BLaER1 (cell line): Measurements from ENCODE around the gene TSEN34.
A peak's percentile ranks its signal among the peaks of the same experiment; 100 is the strongest.

Experiments
- H3K27ac ChIP-seq: shearing (Covaris generic); formaldehyde crosslinking; 2 replicates; pipeline ENCODE4 v1.8.1; 2022
- H3K27me3 ChIP-seq: shearing (Covaris generic); formaldehyde crosslinking; 2 replicates; pipeline ENCODE4 v1.8.1; 2022
- H3K36me3 ChIP-seq: shearing (Covaris generic); formaldehyde crosslinking; 2 replicates; pipeline ENCODE4 v1.8.1; 2022
- H3K4me1 ChIP-seq: shearing (Covaris generic); formaldehyde crosslinking; 2 replicates; pipeline ENCODE4 v1.8.1; 2022
- H3K4me2 ChIP-seq: shearing (Covaris generic); formaldehyde crosslinking; 2 replicates; pipeline ENCODE4 v1.8.1; 2022
- H3K4me3 ChIP-seq: shearing (Covaris generic); formaldehyde crosslinking; 2 replicates; pipeline ENCODE4 v1.8.1; 2022
- H3K9ac ChIP-seq: shearing (Covaris generic); formaldehyde crosslinking; 2 replicates; pipeline ENCODE4 v1.8.1; 2022
- H3K9me3 ChIP-seq: shearing (Covaris generic); formaldehyde crosslinking; 2 replicates; pipeline ENCODE4 v1.8.1; 2022
- H4K20me1 ChIP-seq: shearing (Covaris generic); formaldehyde crosslinking; 2 replicates; pipeline ENCODE4 v1.8.1; 2022
- Cebpa-rat ChIP-seq: shearing (Covaris generic); IDR thresholded peaks from 2 replicates; pipeline ENCODE4 v1.8.1; 2022

TSEN34 gene

GRCh38 chr19:54152878-54153524 lies 38.1 kb upstream of the TSEN34 start:
- Histone ChIP-seq H3K4me3 (no peak overlapping the region), H3K9ac (no peak overlapping the region), H3K36me3 (peaks cover 100% of the 10 kb centered on the region), H3K4me1 (peaks cover 9% of the 10 kb centered on the region), H3K4me2 (no peak overlapping the region), H4K20me1 (peaks cover 89% of the 10 kb centered on the region), H3K27me3 (no peaks in the 10 kb centered on the region), H3K9me3 (no peaks in the 10 kb centered on the region), H3K27ac (no peak overlapping the region)
- TF ChIP-seq Cebpa-rat: no peak

- Histone ChIP-seq H3K36me3 (peaks cover 96% of the 10 kb centered on the region), H3K4me2 (no peak overlapping the region), H3K4me3 (no peak overlapping the region), H3K4me1 (peaks cover 18% of the 10 kb centered on the region), H3K9me3 (no peaks in the 10 kb centered on the region), H3K27me3 (no peaks in the 10 kb centered on the region), H4K20me1 (peaks cover 83% of the 10 kb centered on the region), H3K27ac (no peak overlapping the region), H3K9ac (no peak overlapping the region)
- TF ChIP-seq Cebpa-rat: no peak
These were observed 37.3 kb upstream of the TSEN34 start for GRCh38 chr19:54153731-54154326.

DNA sequence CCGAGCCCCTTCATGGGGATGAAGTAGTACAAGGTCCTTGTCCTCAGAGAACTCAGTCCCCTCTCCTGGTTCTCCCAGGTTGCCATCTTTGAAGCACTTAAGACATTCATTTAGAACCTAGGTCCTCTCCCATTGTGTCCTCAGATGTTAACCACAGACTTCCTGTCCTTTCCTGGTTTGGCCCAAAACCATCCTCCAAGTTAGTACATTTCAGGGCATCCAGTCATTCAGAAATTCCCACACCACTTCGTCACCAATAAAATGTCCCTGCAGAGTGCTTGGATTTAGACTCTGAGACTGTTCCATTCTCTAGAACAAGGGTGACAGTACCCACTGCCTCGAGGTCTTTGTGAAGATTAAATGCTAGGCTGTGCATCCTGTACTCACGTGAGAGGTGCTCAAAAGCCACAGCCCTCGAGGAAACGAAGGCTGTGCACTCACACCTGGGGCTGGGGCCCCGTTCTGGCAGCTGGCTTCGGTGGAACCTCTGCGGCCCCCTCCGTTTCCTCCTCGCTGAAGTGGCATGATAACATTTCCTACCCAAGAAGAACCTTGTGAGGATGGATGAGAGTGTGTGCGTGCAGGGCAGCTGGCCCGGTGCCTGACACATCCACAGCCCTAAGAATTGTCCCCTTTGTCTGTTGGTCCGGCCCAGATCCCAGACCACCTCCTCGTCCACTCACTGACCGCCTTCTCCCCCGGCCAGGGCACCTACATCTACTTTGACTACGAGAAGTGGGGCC lies 36.3 kb upstream of the TSEN34 start:
- no peak overlapping the region for H3K27ac ChIP-seq
- no peak for TF ChIP-seq Cebpa-rat
- H3K4me3 ChIP-seq: no peak overlapping the region
- H3K9me3 ChIP-seq: no peaks in the 10 kb centered on the region
- H3K27me3 ChIP-seq: no peaks in the 10 kb centered on the region
- peaks cover 73% of the 10 kb centered on the region for H4K20me1 ChIP-seq
- no peak overlapping the region for H3K4me2 ChIP-seq
- H3K9ac ChIP-seq: no peak overlapping the region
- peaks cover 86% of the 10 kb centered on the region for H3K36me3 ChIP-seq
- peaks cover 20% of the 10 kb centered on the region for H3K4me1 ChIP-seq

DNA sequence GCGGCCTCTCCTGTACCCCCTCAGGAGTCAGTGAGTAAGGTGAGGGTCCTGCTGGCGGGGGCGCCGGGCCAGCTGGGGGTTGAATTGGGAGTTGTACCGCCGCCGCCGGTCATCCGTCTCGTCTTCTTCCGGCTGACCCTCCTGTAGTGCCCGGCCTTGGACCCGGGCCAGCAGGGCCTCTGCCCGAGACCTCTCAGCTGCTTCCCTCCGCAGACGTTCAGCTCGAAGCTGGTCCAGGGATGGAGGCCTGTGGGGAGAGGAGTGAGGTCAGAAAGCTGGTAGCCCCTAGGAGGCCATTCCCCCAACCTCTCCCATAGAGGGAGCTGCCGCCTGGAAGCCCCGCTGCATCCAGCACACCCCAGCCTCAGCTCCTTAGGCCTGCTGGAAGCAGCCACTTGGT lies 35.4 kb upstream of the TSEN34 start:
- H3K4me2 ChIP-seq: no peak overlapping the region
- H3K27me3 ChIP-seq: no peaks in the 10 kb centered on the region
- H3K27ac ChIP-seq: no peak overlapping the region
- TF ChIP-seq Cebpa-rat: no peak
- no peak overlapping the region for H3K4me3 ChIP-seq
- H4K20me1 ChIP-seq: peaks cover 65% of the 10 kb centered on the region
- H3K4me1 ChIP-seq: peaks cover 26% of the 10 kb centered on the region
- H3K9ac ChIP-seq: no peak overlapping the region
- H3K9me3 ChIP-seq: no peaks in the 10 kb centered on the region
- peaks cover 77% of the 10 kb centered on the region for H3K36me3 ChIP-seq

GRCh38 chr19:54156490-54156889 lies 34.6 kb upstream of the TSEN34 start:
- no peaks in the 10 kb centered on the region for H3K9me3 ChIP-seq
- H3K9ac ChIP-seq: no peak overlapping the region
- H3K4me3 ChIP-seq: no peak overlapping the region
- H3K4me2 ChIP-seq: no peak overlapping the region
- no peaks in the 10 kb centered on the region for H3K27me3 ChIP-seq
- peaks cover 69% of the 10 kb centered on the region for H3K36me3 ChIP-seq
- H3K27ac ChIP-seq: no peak overlapping the region
- peaks cover 34% of the 10 kb centered on the region for H3K4me1 ChIP-seq
- peaks cover 66% of the 10 kb centered on the region for H4K20me1 ChIP-seq
- no peak for TF ChIP-seq Cebpa-rat

DNA sequence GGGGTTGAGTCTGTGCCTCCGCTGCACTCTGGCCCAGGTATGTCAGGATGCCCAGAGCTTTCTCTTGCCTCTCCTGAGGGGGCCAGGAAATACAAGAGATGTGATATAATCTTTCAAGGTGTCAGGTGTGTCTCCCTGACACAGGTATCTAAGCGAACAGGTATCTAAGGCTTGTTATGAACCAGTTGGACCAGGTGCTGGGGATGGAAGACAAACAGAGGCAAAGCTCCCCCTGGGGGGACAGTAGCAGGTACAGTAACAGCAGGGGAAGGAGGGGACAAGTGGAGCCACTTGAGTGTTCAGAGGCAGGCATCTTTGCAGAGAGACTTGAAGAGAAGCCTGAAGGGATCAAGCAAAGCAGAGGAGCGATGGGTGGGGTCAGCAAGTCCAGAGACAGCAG lies 34.2 kb upstream of the TSEN34 start:
- H3K36me3 ChIP-seq: peaks cover 64% of the 10 kb centered on the region
- TF ChIP-seq Cebpa-rat: no peak
- H3K27ac ChIP-seq: no peak overlapping the region
- H3K27me3 ChIP-seq: no peaks in the 10 kb centered on the region
- H3K4me1 ChIP-seq: peaks cover 38% of the 10 kb centered on the region
- H3K9me3 ChIP-seq: no peaks in the 10 kb centered on the region
- H3K4me3 ChIP-seq: no peak overlapping the region
- H4K20me1 ChIP-seq: peaks cover 66% of the 10 kb centered on the region
- no peak overlapping the region for H3K4me2 ChIP-seq
- H3K9ac ChIP-seq: no peak overlapping the region

DNA sequence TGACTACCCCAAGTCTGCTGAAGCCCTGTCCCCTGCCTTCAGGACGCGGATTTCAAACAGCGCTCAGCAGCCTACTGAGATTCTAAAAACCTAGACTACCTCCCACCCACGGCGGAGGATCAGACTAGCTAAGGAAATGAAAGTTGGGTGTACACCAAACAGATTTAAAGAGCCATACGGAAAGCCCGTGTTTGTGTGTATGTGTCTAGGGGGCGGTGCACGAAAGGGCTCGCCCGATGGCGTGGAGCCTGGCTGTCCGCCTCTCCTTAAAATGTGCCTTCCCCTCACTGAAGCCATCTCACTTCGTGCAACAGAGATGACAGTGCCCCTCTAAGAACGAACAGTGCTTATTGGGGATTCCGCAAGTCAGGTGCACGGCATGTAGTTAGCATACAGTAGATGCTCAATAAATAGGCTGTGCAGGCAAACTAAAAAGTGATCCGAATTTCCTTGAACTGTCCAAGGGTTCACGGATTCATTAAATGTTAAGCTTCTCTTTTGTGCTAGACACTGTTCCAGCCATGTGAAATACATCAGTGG lies 32.2 kb upstream of the TSEN34 start:
- H4K20me1 ChIP-seq: peaks cover 49% of the 10 kb centered on the region
- peak overlapping the region; percentile 98 for H3K4me2 ChIP-seq

DNA sequence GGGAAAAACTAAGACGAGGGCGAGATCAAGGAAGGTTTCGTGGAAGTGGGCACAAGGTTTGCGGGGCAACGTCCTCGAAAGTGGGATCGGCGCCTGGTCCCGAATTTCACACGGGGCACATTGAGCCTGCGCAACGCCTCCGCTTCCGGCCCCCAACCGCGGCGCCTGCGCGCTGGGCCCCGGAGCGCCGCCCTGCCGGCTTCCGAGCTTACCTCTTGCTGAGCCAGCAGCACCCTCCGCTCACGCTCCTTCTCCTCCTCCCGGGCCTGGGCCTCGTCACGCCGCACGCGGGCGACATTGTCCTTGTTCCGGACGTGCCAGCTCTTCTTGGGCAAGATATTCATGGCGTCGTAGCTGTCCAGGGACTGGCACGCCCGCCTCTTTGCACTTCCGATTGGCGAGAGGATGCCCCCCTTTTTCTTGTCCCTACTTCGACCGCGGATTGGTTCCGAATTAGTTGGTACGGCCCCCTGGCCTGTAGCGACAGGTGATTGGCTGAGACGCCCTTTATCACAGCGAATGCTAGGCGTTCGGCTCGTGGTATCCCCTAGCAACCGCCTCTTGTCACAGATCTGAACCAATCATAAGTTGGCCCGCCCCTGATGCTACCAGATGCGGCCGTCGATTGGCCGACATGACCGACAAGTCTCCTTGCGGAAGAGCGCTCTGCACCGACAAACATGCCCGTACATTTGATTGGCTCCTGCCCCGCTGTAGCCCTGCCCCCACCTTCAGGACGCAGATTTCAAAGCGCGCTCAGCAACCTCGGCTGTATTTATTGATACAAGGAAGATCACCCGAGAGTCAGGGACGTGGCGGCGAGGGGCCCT lies 31.5 kb upstream of the TSEN34 start, which contains the start of gene LENG1:
LENG1 (minus strand) TSS at position 370 of the 830 bp plus-strand sequence; CDS start at position 344, 26 bp downstream.
- H3K9me3 ChIP-seq: no peaks in the 10 kb centered on the region
- peak within 1 kb of the TSS; percentile 73 for H3K4me3 ChIP-seq
- peak within 1 kb of the TSS; percentile 90 for H3K27ac ChIP-seq
- 0 out of 2 replicates have a peak, but pooled peaks have one; percentile 7 for TF ChIP-seq Cebpa-rat
- peaks cover 42% of the 10 kb centered on the region for H4K20me1 ChIP-seq
- H3K4me1 ChIP-seq: peaks cover 57% of the 10 kb centered on the region
- no peaks in the 10 kb centered on the region for H3K27me3 ChIP-seq
- H3K4me2 ChIP-seq: peak within 1 kb of the TSS; percentile 98
- H3K9ac ChIP-seq: peak within 1 kb of the TSS; percentile 87
- H3K36me3 ChIP-seq: peaks cover 38% of the 10 kb centered on the region

More for the DNA sequence above, 32.2 kb upstream of the TSEN34 start:
- H3K9ac ChIP-seq: peak overlapping the region; percentile 85
- H3K9me3 ChIP-seq: no peaks in the 10 kb centered on the region
- H3K27me3 ChIP-seq: no peaks in the 10 kb centered on the region
- peaks cover 45% of the 10 kb centered on the region for H3K36me3 ChIP-seq
- peaks cover 53% of the 10 kb centered on the region for H3K4me1 ChIP-seq
- TF ChIP-seq Cebpa-rat: no peak
- peak overlapping the region; percentile 73 for H3K4me3 ChIP-seq
- H3K27ac ChIP-seq: peak overlapping the region; percentile 90

DNA sequence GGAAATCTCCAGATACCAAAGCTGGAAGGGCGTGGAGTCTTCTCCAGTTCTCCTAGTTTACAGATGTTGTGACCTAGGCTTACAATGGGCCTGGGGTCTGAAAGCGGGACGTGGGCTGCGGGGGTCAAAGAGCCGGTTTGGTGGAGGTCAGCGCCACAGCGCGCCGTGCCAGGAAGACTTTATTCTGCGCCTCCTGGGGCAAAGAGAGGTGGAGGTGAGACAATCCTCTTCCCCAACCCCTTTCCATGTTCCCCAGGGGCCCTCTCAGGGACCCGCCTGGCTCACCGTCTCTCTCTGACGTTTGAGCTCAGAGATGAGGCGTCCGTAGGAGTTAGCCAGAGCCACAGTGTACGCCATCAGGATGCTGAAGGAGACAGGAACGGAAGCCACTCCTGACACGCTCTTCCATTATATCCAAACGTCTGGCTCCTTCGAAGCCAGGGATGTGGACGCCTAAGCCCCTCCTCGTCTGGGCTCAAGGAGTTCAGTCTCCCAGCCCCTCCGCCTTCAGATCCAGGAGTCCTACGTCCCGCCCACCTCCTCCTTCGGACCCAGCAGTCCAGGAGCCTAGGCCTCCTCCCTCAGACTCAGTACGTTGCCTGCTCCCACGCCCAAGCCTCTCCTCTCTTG lies 30.8 kb upstream of the TSEN34 start:
- Histone ChIP-seq H3K36me3 (peaks cover 31% of the 10 kb centered on the region), H4K20me1 (peaks cover 35% of the 10 kb centered on the region), H3K27me3 (no peaks in the 10 kb centered on the region), H3K9me3 (no peaks in the 10 kb centered on the region), H3K4me1 (peaks cover 55% of the 10 kb centered on the region), H3K4me3 (peak overlapping the region; percentile 73), H3K27ac (peak overlapping the region; percentile 76), H3K9ac (peak overlapping the region; percentile 87), H3K4me2 (peak overlapping the region; percentile 97)
- no peak for TF ChIP-seq Cebpa-rat
